ENCODE results near the gene MPST.
"Not testable (repeated sequence)": the region's sequence is repeated elsewhere in the genome, so short reads cannot be mapped to it uniquely, and the experiment has no call there.

DNA sequence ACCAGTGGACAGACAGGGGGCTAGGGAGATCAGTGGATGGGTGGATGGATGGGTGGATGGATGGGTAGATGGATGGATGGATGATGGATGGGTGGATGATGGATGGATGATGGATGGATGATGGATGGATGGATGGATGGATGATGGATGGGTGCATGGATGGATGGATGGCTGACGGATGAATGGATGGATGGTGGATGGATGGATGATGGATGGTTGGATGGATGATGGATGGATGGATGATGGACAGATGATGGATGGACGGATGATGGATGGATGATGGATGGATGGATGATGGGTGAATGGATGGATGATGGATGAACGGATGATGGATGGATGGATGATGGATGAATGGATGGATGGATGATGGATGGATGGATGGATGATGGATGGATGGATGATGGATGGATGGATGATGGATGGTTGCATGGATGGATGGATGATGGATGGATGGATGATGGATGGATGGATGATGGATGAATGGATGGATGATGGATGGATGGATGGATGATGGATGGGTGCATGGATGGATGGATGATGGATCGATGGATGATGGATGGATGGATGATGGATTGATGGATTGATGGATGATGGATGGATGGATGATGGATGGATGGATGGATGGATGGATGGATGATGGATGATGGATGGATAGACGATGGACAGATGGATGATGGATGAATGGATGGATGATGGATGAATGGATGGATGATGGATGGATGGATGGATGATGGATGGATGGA is 52.5 kb downstream of the MPST start:
- TF ChIP-seq, protein P1, sequence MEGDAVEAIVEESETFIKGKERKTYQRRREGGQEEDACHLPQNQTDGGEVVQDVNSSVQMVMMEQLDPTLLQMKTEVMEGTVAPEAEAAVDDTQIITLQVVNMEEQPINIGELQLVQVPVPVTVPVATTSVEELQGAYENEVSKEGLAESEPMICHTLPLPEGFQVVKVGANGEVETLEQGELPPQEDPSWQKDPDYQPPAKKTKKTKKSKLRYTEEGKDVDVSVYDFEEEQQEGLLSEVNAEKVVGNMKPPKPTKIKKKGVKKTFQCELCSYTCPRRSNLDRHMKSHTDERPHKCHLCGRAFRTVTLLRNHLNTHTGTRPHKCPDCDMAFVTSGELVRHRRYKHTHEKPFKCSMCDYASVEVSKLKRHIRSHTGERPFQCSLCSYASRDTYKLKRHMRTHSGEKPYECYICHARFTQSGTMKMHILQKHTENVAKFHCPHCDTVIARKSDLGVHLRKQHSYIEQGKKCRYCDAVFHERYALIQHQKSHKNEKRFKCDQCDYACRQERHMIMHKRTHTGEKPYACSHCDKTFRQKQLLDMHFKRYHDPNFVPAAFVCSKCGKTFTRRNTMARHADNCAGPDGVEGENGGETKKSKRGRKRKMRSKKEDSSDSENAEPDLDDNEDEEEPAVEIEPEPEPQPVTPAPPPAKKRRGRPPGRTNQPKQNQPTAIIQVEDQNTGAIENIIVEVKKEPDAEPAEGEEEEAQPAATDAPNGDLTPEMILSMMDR (conservative IDR thresholded peaks at IDR 0.05) = not testable (repeated sequence)
- TF ChIP-seq ZFX (IDR thresholded peaks at IDR 0.05) = not testable (repeated sequence)
